ENCODE measurements around the gene ALKBH3. TPM values are rescaled to one million over a fixed set of nuclear protein-coding genes. Genes with fewer than 3 reads are reported as not detected.
A peak's percentile ranks its signal among the peaks of the same experiment; 100 is the strongest.

ALKBH3 gene
- total RNA-seq, 6 experiments from 2014 or later, result 24.0 to 35.9 (median 31.5) TPM

- Mint-ChIP-seq H3K4me3 (no peak overlapping the region), H3K27me3 (ENCODE audit: insufficient read depth) (no peaks in the 10 kb centered on the region), H3K4me1 (ENCODE audit: low read depth) (peaks cover 52% of the 10 kb centered on the region), H3K36me3 (ENCODE audit: low read depth) (peaks cover 10% of the 10 kb centered on the region; the same call in 1 of the 2 replicates), H3K9me3 (no peaks in the 10 kb centered on the region), H3K27ac (no peak overlapping the region)
- no peak for DNase-seq
- TF ChIP-seq CTCF (IDR thresholded peaks at IDR 0.05), result no peak
Measured at GRCh38 chr11:43835104-43835503, 45.5 kb upstream of the ALKBH3 start.

- Mint-ChIP-seq H3K4me3 (no peak overlapping the region), H3K27me3 (ENCODE audit: insufficient read depth) (no peaks in the 10 kb centered on the region), H3K27ac (peak overlapping the region; percentile 27), H3K36me3 (ENCODE audit: low read depth) (peaks cover 10% of the 10 kb centered on the region), H3K4me1 (ENCODE audit: low read depth) (peaks cover 33% of the 10 kb centered on the region), H3K9me3 (no peaks in the 10 kb centered on the region)
- DNase-seq, result no peak
- no peak for TF ChIP-seq CTCF (IDR thresholded peaks at IDR 0.05)
Measured at GRCh38 chr11:43837879-43838278, 42.8 kb upstream of the ALKBH3 start.

- Mint-ChIP-seq H3K4me1 (ENCODE audit: low read depth) (peaks cover 37% of the 10 kb centered on the region), H3K36me3 (ENCODE audit: low read depth) (peaks cover 5% of the 10 kb centered on the region), H3K4me3 (no peak overlapping the region), H3K27ac (no peak overlapping the region), H3K9me3 (no peaks in the 10 kb centered on the region), H3K27me3 (ENCODE audit: insufficient read depth) (no peaks in the 10 kb centered on the region)
- no peak for DNase-seq
- TF ChIP-seq CTCF (IDR thresholded peaks at IDR 0.05), result no peak
Measured at GRCh38 chr11:43842021-43842420, 38.6 kb upstream of the ALKBH3 start.

GRCh38 chr11:43845816-43846215, 34.8 kb upstream of the ALKBH3 start:
- peak; percentile 19 for DNase-seq

GRCh38 chr11:43852057-43852636, 28.5 kb upstream of the ALKBH3 start:
- Mint-ChIP-seq H3K27me3 (ENCODE audit: insufficient read depth) (no peaks in the 10 kb centered on the region), H3K4me1 (ENCODE audit: low read depth) (peaks cover 13% of the 10 kb centered on the region), H3K4me3 (no peak overlapping the region), H3K27ac (no peak overlapping the region), H3K36me3 (ENCODE audit: low read depth) (no peaks in the 10 kb centered on the region), H3K9me3 (no peaks in the 10 kb centered on the region)
- TF ChIP-seq CTCF (IDR thresholded peaks at IDR 0.05), result peak; percentile 93
- peak; percentile 73 for DNase-seq

More at GRCh38 chr11:43845816-43846215, 34.8 kb upstream of the ALKBH3 start:
- no peaks in the 10 kb centered on the region for H3K9me3 Mint-ChIP-seq
- H3K4me1 Mint-ChIP-seq (ENCODE audit: low read depth), result peaks cover 34% of the 10 kb centered on the region
- H3K36me3 Mint-ChIP-seq (ENCODE audit: low read depth), result no peaks in the 10 kb centered on the region; the same call in none of the 2 replicates
- TF ChIP-seq CTCF (IDR thresholded peaks at IDR 0.05), result no peak
- no peak overlapping the region for H3K4me3 Mint-ChIP-seq
- H3K27me3 Mint-ChIP-seq (ENCODE audit: insufficient read depth), result no peaks in the 10 kb centered on the region
- H3K27ac Mint-ChIP-seq, result peak overlapping the region; percentile 37; the same call in 1 of the 2 replicates

Data from HFFc6 (cell line).